ENCODE data around the gene TSPAN4. TPM values are rescaled to one million over a fixed set of nuclear protein-coding genes. Genes with fewer than 3 reads are reported as not detected.

TSPAN4 gene
- total RNA-seq, 4 donors from 2014 or later: 81.4 to 156 (median 129) TPM

DNA sequence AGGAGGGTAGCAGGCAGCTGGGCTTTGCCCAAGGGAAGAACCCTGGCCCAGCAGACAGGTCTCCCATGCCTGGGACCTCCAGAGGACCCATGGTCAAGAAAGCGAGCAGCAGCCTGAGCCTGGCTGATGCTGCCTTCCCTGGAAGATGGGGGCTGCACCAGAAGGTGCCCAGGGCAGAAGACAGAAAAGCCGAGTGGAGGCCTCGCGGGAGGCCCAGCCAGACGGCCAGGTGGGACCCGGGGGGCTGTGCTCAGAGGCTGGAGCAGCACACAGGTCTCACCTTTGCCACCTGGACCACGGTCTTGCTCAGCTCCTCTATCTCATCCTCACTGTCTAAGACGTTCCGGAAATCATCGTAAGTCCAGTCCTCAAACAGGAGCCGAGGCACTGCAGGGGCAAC, 57.1 kb downstream of the TSPAN4 start:
- no peak for DNase-seq (ENCODE audit: extremely low spot score)

DNA sequence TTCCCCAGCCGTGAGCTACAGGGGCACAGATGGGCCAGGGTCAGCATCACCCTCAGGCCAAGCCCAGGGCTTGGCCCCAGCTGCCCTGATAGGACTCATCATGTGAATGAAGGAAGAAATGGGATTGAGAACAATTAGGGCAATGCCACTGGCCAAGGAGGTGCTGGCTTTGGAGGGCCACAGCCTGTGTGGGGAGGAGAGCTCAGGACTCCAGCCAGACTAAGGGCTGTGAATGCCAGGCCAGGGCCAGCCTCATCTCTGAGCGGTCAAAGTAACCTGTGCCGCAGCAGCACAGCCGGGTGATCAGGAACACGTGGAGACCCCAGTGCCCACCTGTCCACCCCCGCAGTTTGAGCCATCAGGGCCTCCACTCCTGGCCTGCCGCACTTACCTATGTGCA, 57.9 kb downstream of the TSPAN4 start:
- Histone ChIP-seq H3K27ac (replicated peaks in 1 of 4) (no peak overlapping the region), H3K4me3 (no peak overlapping the region), H3K9me3 (no peaks in the 10 kb centered on the region), H3K4me1 (peaks cover 0 to 15% (median 9%) of the 10 kb centered on the region in 4 donors), H3K27me3 (no peaks in the 10 kb centered on the region), H3K36me3 (peaks cover 35 to 78% (median 71%) of the 10 kb centered on the region in 4 donors)
- 94% methylated on average over 7 of the region's 7 CpGs for WGBS
- no peak for DNase-seq (ENCODE audit: extremely low spot score)
- intact Hi-C loops (cut with DNase I): loop anchor here (5.0 kb wide), 1 partner anchor 152 kb away; no protein-coding TSS in a partner anchor
- TF ChIP-seq, protein P1, sequence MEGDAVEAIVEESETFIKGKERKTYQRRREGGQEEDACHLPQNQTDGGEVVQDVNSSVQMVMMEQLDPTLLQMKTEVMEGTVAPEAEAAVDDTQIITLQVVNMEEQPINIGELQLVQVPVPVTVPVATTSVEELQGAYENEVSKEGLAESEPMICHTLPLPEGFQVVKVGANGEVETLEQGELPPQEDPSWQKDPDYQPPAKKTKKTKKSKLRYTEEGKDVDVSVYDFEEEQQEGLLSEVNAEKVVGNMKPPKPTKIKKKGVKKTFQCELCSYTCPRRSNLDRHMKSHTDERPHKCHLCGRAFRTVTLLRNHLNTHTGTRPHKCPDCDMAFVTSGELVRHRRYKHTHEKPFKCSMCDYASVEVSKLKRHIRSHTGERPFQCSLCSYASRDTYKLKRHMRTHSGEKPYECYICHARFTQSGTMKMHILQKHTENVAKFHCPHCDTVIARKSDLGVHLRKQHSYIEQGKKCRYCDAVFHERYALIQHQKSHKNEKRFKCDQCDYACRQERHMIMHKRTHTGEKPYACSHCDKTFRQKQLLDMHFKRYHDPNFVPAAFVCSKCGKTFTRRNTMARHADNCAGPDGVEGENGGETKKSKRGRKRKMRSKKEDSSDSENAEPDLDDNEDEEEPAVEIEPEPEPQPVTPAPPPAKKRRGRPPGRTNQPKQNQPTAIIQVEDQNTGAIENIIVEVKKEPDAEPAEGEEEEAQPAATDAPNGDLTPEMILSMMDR (IDR thresholded peaks at IDR 0.05): no peak
- TF ChIP-seq EP300 (IDR thresholded peaks at IDR 0.05): no peak
- TF ChIP-seq POLR2AphosphoS5 (IDR thresholded peaks at IDR 0.05): no peak

More for the DNA sequence above, 57.1 kb downstream of the TSPAN4 start:
- no peaks in the 10 kb centered on the region for H3K27me3 ChIP-seq
- H3K27ac ChIP-seq (replicated peaks in 1 of 4): no peak overlapping the region
- H3K9me3 ChIP-seq: no peaks in the 10 kb centered on the region
- no peak overlapping the region for H3K4me3 ChIP-seq
- intact Hi-C loops (cut with DNase I): loop anchor here (5.0 kb wide), 1 partner anchor 153 kb away; no protein-coding TSS in a partner anchor
- WGBS: 91% methylated on average over 10 of the region's 11 CpGs
- H3K36me3 ChIP-seq: peaks cover 35 to 76% (median 73%) of the 10 kb centered on the region in 4 donors
- H3K4me1 ChIP-seq: peaks cover 0 to 15% (median 9%) of the 10 kb centered on the region in 4 donors
- TF ChIP-seq EP300 (IDR thresholded peaks at IDR 0.05) (no peak), POLR2A (IDR thresholded peaks at IDR 0.05; ENCODE audit: low read depth) (no peak)

DNA sequence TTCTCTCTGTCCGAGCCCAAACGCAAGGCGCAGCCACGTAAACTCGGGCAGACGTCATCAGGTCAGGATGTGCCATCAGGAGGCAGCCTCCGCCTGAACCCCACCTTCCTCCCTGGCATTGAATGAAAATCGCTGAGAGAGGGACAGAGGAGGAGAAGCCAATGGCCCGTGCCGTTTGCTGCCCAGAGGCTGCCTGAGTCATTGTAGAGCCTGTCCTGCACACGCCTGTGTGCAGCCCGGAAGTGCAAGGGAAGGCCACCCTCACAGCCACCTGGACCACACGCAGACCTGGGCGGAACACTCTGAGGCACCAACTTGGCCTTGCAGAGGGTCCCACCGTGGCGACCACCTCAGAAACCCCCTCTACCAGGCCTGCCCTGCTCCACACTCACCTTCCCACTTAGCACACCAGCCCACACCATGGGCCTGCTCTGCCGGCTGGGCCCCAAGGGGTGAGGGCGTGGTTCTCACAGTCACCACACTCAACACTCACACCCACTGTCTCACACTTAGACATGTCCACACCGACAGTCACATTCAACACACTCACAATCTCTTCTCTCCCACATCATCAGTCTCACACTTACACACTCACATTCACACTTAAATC, 58.9 kb downstream of the TSPAN4 start:
- H3K27ac ChIP-seq (replicated peaks in 1 of 4): no peak overlapping the region
- no peaks in the 10 kb centered on the region for H3K27me3 ChIP-seq
- TF ChIP-seq EP300 (IDR thresholded peaks at IDR 0.05): no peak
- TF ChIP-seq POLR2AphosphoS5 (IDR thresholded peaks at IDR 0.05): no peak
- TF ChIP-seq POLR2A (IDR thresholded peaks at IDR 0.05; ENCODE audit: low read depth): no peak
- TF ChIP-seq, protein P1 (IDR thresholded peaks at IDR 0.05): no peak
- DNase-seq (ENCODE audit: extremely low spot score): no peak
- no peak overlapping the region for H3K4me3 ChIP-seq
- peaks cover 0 to 15% (median 9%) of the 10 kb centered on the region in 4 donors for H3K4me1 ChIP-seq
- no peaks in the 10 kb centered on the region for H3K9me3 ChIP-seq
- peaks cover 35 to 83% (median 70%) of the 10 kb centered on the region in 4 donors for H3K36me3 ChIP-seq
- intact Hi-C loops (cut with DNase I): loop anchor here (5.0 kb wide), 1 partner anchor 151 kb away; no protein-coding TSS in a partner anchor
- 94% methylated on average over 18 of the region's 19 CpGs for WGBS

DNA sequence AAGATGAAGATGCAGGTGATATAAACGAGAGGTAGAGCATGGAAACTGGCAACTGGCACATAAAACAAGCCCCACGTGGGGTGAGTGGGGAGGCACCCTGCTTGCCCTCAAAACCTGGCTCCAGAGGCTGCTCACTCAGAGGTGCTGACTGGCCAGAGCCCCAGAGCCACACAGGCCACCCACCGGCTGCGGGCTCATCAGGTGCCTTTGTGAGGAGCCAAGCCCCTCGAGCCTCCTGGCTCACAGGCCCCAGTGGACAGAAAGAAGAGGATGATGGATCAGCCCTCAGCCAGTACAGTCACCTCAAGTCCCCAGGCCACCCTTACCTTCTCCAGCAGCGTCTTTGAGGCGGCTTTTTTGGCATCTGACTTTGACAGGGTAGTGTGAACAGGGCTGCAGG, 61.7 kb downstream of the TSPAN4 start:
- Histone ChIP-seq H3K9me3 (no peaks in the 10 kb centered on the region), H3K4me1 (peaks cover 0 to 9% (median 7%) of the 10 kb centered on the region in 4 donors), H3K4me3 (no peak overlapping the region), H3K36me3 (peaks cover 31 to 74% (median 56%) of the 10 kb centered on the region in 4 donors), H3K27me3 (no peaks in the 10 kb centered on the region), H3K27ac (replicated peaks in 1 of 4) (no peak overlapping the region)
- intact Hi-C loops (cut with DNase I): loop anchor here (5.0 kb wide), 1 partner anchor 148 kb away; no protein-coding TSS in a partner anchor
- no peak for TF ChIP-seq EP300 (IDR thresholded peaks at IDR 0.05)
- TF ChIP-seq, protein P1 (IDR thresholded peaks at IDR 0.05): no peak
- TF ChIP-seq POLR2AphosphoS5 (IDR thresholded peaks at IDR 0.05): no peak
- TF ChIP-seq POLR2A (IDR thresholded peaks at IDR 0.05; ENCODE audit: low read depth): no peak
- DNase-seq (ENCODE audit: extremely low spot score): no peak
- 92% methylated on average over 7 of the region's 7 CpGs for WGBS

DNA sequence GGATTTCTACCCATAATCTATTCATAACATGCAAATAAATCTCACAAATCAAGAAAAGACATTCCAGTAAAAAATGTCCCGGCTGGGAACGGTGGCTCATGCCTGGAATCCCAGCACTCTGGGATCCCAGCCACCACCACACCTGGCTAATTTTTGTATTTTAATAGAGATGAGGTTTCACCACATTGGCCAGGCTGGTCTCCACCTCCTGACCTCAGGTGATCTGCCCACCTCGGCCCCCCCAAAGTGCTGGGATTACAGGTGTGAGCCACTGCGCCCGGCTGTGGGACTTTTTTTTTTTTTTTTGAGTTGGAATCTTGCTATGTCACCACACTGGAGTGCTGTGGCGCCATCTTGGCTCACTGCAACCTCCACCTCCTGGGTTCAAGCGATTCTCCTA, 63.3 kb downstream of the TSPAN4 start:
- Histone ChIP-seq H3K27me3 (no peaks in the 10 kb centered on the region), H3K9me3 (no peaks in the 10 kb centered on the region), H3K36me3 (peaks cover 17 to 59% (median 41%) of the 10 kb centered on the region in 4 donors), H3K4me1 (peaks cover 8 to 19% (median 16%) of the 10 kb centered on the region in 4 donors), H3K4me3 (no peak overlapping the region), H3K27ac (replicated peaks in 1 of 4) (no peak overlapping the region)
- TF ChIP-seq, protein P1 (IDR thresholded peaks at IDR 0.05): no peak
- no peak for TF ChIP-seq POLR2AphosphoS5 (IDR thresholded peaks at IDR 0.05)
- no peak for TF ChIP-seq EP300 (IDR thresholded peaks at IDR 0.05)
- no peak for TF ChIP-seq POLR2A (IDR thresholded peaks at IDR 0.05; ENCODE audit: low read depth)
- intact Hi-C loops (cut with DNase I): no loop called here
- DNase-seq (ENCODE audit: extremely low spot score): no peak
- 91% methylated on average over 7 of the region's 7 CpGs for WGBS

Measured in esophagus muscularis mucosa (tissue), 4 donors.